ENCODE results near the gene TRAPPC5.
"Not testable (repeated sequence)": the region's sequence is repeated elsewhere in the genome, so short reads cannot be mapped to it uniquely, and the experiment has no call there.

Gene TRAPPC5

DNA sequence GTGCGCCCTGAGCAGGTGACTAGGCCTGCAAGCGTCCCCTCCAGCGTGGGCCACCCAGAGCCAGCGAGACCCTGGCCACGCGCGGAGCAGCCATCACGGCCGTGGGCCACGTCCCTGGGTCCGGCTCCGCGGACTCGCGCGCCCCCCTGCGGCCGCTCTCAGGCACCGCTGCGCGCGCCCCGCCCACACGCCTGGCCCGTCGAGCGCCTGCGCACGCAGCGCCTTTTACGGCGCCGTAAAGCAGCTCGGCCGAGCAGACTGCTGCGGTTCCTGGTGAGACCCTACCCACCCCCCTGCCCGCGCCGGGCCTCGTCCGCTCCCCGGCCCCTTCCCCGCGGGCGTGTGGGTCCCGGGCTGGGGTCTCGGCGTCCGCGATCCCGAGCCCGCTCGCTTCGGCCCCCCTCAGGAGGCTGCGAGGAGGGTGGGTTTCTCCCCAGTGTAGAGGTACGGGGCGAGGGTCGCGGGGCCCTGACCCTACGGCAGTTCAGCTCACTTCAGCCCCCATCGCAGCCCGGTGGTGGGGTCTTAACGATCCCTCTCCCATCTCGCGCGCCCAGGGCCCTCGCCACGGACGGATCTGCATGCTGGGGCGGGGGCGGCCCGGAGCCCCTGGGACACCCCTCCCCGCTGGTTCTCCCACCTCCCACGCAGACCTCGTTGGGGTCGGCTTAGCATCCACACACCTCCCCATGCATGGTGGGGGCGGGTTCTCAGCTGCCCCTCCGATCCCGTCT lies at the start of gene TRAPPC5:
TSS of gene TRAPPC5 (plus strand) at position 228 of the 734 bp plus-strand sequence. CDS start 1,421 bp downstream, outside the sequence.
- peak; percentile 79 to 85 for DNase-seq (ENCODE audit: low read depth in 2 of 2)

- no peak for DNase-seq (ENCODE audit: low read depth in 2 of 2)
These were observed 49.1 kb upstream of the TRAPPC5 start for GRCh38 chr19:7631577-7631976.

- DNase-seq (ENCODE audit: low read depth in 2 of 2) = no peak
These were observed 48.1 kb upstream of the TRAPPC5 start for GRCh38 chr19:7632340-7633203.

DNA sequence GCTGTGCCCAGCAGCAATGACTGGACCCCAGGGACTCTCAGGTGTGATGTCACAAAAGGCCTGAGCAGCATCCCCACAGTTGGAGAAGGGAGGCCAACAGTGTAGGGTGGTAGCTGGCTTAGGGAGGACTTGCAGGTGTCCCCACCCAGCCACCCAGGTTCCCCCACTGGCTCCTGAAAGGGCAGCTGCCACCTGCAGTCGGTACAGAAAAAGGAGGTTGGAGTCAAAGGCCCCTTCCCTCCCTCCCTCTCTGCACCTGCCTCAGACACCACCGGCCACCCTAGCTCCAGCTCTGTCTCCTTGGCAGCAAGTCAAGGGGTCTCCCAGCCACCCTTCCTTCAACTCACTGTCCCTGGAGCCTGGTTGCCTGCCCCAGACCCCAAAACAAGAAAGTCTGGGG lies 46.9 kb upstream of the TRAPPC5 start, which contains the start of gene PCP2:
TSS of gene PCP2 (minus strand) at position 22 of the 400 bp plus-strand sequence. CDS start 262 bp downstream, outside the sequence.
- no peak for DNase-seq (ENCODE audit: low read depth in 2 of 2)

- no peak for DNase-seq (ENCODE audit: low read depth in 2 of 2)
These were observed 45.0 kb upstream of the TRAPPC5 start for GRCh38 chr19:7635670-7636069.

- DNase-seq (ENCODE audit: low read depth in 2 of 2) = no peak
These were observed 44.3 kb upstream of the TRAPPC5 start for GRCh38 chr19:7636317-7636690.

DNA sequence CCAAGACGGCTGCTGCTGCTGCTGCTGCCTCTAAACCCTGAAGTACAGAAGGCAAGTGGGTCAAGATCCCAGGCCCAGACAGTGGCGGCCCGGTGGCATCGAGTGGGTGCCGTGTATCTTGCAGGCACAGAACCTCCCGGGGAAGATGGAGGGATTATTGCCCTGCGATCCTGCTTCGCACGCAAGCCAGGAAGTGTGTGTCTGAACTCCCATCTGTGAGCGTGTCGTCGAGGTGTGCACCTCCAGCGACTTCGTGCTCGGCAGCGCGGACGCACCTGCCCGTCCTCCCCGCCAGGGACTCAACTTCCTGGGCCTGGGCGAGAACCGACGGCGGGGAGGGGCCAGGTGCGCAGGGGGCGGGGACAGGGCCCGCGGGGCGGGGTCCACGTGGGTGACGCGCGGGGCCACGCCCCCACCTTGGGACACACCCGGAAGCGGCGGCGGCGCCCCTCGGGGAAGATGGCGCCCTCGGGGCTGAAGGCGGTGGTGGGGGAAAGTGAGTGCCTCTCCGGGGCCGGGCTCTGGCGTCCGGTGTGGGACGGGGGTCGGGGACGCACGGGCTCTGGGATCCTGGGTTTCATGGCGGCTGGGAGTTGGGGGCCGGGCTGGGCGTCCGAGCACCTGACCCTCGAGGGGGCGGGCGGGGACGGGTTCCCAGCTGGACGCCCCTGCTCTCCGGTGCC lies 43.8 kb upstream of the TRAPPC5 start, which contains the start of gene STXBP2:
TSS of gene STXBP2 (plus strand) at position 420 of the 683 bp plus-strand sequence. CDS start at position 460, 40 bp downstream.
- peak; percentile 83 to 94 for DNase-seq (ENCODE audit: low read depth in 2 of 2)

DNA sequence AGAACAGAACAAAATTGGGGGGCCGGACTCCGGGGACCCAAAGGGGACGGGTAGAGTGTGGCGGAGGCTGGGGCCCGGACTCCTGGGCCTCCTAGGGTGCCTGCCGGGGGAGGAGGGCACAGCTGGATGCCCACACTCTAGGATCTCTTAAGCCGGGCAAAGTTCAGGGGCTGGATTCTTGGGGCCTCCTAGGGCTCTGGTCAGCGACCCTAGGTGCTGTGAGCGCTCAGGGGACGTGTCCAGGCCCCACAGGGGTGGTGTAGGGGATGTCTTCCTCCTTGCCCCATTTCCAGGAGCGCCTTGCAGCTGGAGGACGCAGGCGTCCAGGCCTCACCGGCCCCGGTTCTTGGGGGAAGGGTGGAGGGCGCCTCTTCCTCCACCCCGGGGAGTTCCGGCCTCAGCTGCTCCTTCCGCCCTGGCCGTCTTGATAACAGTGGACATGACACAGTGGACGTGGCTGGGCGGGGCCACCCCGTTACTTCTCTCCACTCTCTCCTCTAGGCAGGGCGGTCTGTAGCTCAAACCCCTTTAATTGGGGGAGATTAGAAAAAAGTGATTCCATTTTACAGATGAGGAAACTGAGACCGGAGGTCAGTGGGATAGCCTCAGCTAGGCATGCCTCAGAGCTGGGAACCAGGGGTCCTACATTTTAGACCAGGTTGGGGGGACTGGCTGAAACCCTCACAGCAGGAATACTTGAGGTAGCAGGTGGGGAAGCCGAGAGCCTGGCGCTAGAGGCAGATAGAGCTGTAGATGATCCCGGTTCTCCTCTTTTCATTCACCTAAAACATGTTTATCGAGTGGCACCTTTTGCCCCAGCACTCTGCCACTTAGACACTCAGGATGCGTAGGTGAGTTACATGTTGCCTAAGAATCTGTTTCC lies 43.0 kb upstream of the TRAPPC5 start:
- no peak for DNase-seq (ENCODE audit: low read depth in 2 of 2)

GRCh38 chr19:7638802-7639465 lies 41.7 kb upstream of the TRAPPC5 start:
- DNase-seq (ENCODE audit: low read depth in 2 of 2) = no peak

DNA sequence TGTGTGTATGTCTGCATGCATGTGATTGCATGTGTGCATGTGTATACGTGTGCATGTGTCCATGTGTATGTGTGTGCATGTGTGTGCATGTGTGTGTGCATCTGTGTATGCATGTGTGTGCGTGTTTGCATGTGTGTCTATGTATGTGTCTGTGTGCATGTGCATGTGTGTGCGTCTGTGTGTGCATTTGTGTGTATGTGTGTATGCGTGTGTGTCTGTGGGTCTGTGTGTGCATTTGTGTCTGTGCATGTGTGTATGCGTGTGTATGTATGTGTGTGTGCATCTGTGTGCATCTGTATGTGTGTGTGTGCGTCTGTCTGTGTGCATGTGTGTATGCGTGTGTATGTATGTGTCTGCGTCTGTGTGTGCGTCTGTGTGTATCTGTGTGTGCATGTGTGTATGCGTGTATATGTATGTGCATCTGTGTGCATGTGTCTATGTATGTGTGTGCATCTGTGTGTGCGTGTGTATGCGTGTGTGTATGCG lies 40.7 kb upstream of the TRAPPC5 start:
- DNase-seq (ENCODE audit: low read depth in 2 of 2) = no peak

DNA sequence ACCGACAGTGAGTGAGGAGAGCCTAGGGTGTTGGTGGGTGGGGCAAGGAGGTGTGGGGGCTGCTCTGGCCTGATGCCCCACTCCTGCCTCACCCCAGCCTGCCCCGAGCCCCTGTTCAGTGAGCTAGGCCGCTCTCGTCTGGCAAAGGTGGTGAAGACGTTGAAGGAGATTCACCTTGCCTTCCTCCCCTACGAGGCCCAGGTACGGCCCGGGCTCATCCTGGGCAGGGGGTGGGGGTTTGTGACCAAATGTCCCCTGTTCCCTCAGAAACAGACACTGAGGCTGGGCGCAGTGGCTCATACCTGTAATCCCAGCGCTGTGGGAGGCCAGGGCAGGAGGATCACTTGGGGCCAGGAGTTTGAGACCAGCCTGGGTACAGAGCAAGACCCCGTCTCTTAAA lies 39.8 kb upstream of the TRAPPC5 start:
- DNase-seq (ENCODE audit: low read depth in 2 of 2) = no peak

GRCh38 chr19:7641290-7642276 lies 39.0 kb upstream of the TRAPPC5 start:
- no peak for DNase-seq (ENCODE audit: low read depth in 2 of 2)

DNA sequence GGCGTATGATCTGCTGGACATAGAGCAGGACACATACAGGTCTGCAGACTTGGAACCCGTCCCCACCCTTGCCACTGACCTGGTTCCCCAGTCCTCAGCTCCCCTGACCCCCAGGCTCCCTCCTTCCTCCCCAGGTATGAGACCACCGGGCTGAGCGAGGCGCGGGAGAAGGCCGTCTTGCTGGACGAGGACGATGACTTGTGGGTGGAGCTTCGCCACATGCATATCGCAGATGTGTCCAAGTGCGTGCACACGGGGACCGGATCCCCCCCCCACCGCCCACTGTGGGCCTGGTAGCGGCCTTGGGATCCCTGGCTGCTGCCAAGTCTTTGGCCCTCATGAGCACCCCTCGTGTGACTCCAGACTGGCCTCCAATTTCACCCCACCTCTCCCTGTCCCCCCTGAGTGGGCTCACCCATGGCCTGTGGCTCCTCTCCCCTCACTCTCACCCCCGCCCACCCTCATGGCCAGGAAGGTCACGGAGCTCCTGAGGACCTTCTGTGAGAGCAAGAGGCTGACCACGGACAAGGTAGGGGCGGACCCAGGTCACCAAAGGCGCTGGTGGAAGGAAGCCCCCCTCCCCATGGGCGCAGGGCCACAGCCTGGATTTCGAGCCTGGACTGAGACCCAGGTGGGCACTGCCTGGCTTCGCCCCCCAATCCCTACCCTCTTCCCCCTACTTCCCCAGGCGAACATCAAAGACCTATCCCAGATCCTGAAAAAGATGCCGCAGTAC lies 38.2 kb upstream of the TRAPPC5 start:
- DNase-seq (ENCODE audit: low read depth in 2 of 2) = no peak

DNA sequence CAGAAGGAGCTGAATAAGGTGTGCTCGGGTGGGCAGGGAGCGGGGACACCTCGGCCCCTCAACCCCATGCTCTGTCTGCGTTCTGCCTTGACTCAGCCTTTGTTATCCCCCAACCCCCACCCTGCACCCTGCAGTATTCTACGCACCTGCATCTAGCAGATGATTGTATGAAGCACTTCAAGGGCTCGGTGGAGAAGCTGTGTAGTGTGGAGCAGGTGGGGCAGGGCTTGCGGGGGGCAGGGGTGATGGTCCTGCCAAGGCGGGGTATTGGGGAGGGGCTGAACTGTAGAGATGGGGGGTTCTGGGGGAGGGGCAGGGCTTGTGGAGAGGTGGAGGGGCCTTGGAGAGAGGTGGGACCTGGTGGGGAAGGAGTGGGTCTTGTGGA lies 37.6 kb upstream of the TRAPPC5 start:
- DNase-seq (ENCODE audit: low read depth in 2 of 2) = no peak

DNA sequence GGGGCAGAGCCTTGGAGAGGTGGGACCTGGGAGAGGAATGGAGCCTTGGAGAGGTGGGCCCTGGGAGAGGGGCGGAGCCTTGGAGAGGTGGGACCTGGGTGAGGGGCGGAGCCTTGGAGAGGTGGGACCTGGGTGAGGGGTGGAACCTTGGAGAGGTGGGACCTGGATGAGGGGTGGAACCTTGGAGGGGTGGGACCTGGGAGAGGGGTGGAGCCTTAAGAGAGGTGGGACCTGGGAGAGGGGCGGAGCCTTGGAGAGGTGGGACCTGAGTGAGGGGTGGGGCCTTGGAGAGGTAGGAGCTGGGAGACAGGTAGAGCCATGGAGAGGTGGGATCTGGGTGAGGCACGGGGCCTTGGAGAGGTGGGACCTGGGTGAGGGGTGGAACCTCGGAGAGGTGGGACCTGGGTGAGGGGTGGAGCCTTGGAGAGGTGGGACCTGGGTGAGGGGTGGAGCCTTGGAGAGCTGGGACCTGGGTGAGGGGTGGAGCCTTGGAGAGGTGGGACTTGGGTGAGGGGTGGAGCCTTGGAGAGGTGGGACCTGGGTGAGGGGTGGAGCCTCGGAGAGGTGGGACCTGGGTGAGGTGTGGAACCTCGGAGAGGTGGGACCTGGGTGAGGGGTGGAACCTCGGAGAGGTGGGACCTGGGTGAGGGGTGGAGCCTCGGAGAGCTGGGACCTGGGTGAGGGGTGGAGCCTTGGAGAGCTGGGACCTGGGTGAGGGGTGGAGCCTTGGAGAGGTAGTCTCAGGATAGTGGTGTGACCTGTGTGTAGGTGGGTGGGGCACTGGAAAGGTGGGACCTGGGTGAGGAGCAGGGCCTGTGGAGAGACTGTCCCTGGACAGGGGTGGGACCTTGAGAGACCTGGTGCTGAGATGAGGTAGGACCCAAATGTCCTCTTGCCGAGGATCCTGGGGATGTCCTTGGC lies 36.7 kb upstream of the TRAPPC5 start:
- DNase-seq (ENCODE audit: low read depth in 2 of 2) = not testable (repeated sequence)

DNA sequence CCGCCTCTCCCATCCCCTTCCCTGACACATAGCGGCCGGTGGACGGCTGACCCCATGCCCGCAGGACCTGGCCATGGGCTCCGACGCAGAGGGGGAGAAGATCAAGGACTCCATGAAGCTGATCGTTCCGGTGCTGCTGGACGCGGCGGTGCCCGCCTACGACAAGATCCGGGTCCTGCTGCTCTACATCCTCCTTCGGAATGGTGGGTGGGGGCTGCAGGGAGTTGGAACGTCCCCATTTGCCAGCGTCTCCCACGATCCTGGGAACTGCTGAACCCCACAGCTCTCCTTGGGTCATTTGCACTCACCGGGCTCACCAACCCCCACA lies 36.1 kb upstream of the TRAPPC5 start:
- no peak for DNase-seq (ENCODE audit: low read depth in 2 of 2)

- DNase-seq (ENCODE audit: low read depth in 2 of 2) = no peak
These were observed 35.5 kb upstream of the TRAPPC5 start for GRCh38 chr19:7645163-7645562.

Measured in stimulated activated CD4-positive, alpha-beta T cell treated with anti-CD3 and anti-CD28 coated beads, Interleukin-4, amount 100 ng/mL, for 48 hours (primary cell).